NT2/D1 (cell line): ENCODE measurements around the gene STRN.

Experiments
- SUZ12 ChIP-seq: IDR thresholded peaks from 2 replicates; pipeline ENCODE4 v1.6.1; 2011; ENCODE audit not compliant: insufficient read length, insufficient read depth; ENCODE audit errors: extremely low read depth
- YY1 ChIP-seq: IDR thresholded peaks from 2 replicates; pipeline ENCODE4 v1.6.1; 2011; ENCODE audit not compliant: insufficient read length, insufficient read depth

- TF ChIP-seq SUZ12: no peak
- TF ChIP-seq YY1: no peak
Observed at GRCh38 chr2:36963734-36964133, 2.6 kb downstream of the STRN start.
